NCI-H2227 (cell line): ENCODE data around the gene LYPLAL1.
"Not testable (repeated sequence)": the region's sequence is repeated elsewhere in the genome, so short reads cannot be mapped to it uniquely, and the experiment has no call there.

Experiments
- DNase-seq: peaks from one replicate; lab custom pipeline; 2025; ENCODE audit not compliant: unreplicated experiment; lab: John Stamatoyannopoulos, UW

Gene LYPLAL1

GRCh38 chr1:219161371-219161770, 12.3 kb upstream of the LYPLAL1 start:
- DNase-seq: no peak

- no peak for DNase-seq
Observed at GRCh38 chr1:219163401-219163954, 10.2 kb upstream of the LYPLAL1 start.

DNA sequence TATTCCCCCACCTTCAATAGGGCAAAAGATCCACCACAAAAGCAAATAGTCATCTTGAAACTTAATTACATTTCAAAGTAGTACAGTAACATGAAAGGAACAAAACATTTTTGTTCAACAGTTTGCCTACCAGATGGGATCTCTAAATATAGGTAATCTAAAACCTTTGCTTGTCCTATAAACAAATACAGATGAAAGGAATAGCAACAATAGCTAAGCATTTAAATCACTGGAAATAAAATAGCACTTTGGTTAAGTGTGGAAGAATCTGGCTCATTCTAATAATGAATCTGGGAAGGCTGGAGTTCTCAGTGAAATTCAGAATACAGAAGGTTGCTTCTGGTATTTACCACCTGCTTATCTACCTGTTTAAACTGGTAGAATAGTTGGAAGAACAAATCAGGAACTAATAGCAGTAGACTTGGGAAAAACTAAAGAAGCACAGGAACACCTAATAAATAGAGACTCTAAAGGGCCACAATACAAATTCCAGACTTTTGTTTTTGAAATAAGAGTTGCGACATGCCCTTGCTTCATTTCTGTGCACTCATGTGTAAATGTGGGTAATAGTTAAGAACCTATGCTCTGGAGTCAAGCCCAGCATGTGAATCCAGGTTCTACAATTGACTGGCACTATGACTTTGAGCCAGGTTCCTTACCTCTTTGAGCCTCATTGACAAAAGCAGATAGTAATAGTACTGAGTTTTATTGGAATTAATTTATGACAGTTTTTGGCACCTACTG, 2.3 kb upstream of the LYPLAL1 start:
- no peak for DNase-seq

- DNase-seq: no peak
Observed at GRCh38 chr1:219172821-219173220, 857 bp upstream of the LYPLAL1 start.

DNA sequence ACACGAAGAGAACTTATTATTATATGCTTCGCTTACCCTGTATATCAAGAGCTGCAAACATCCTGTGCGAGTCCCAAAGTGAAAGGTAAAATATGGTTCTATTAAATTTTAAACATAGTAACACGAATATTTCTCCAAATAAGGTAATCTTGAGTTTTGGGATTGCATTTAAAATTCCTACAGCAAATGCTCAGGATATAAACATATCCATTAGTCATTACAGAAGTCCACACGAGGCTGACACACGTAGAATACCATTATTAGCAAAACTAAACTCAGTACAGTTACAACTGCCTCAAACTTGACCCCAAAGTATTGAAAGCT, 282 bp upstream of the LYPLAL1 start:
- no peak for DNase-seq

GRCh38 chr1:219174460-219175211, 958 bp downstream of the LYPLAL1 start:
- no peak for DNase-seq

DNA sequence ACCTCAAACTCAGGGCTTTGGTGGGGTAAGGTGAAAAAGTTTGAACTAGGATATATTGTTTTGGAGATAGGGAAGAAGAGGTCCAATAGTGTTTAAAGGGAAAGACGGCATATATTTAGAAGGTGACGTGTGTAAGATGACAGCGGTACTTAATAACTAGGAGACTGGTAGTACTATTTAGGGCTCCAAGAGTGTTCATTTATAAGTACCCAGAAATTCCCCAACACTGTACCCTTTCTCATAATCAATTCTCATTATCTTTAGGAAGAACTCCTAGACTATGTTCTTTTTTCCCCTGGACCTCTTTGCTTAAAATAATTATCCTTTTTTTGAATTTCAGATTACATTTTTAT, 1.5 kb downstream of the LYPLAL1 start:
- no peak for DNase-seq

DNA sequence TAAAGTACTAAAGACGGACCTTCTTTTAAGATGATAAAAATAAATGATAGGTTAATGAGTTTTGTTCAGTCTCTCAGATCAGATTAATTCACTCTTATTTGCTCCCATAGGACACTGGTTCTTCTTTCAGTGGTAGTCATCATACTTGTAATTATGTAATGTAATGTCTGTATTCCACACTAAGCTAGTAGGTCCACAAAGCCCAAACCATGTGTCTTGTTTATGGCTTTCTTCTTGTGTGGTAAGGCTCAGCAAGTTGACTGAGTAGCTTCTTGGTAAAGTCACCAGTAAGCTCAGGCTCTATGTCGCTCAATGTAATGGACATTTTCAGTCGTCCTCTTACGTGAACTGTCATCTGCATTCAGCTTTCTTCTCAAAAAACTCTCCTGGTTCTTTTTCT, 2.5 kb downstream of the LYPLAL1 start:
- DNase-seq: no peak

GRCh38 chr1:219177363-219177762, 3.7 kb downstream of the LYPLAL1 start:
- DNase-seq: no peak

- no peak for DNase-seq
Observed at GRCh38 chr1:219177940-219178339, 4.3 kb downstream of the LYPLAL1 start.

GRCh38 chr1:219179293-219179692, 5.6 kb downstream of the LYPLAL1 start:
- no peak for DNase-seq

DNA sequence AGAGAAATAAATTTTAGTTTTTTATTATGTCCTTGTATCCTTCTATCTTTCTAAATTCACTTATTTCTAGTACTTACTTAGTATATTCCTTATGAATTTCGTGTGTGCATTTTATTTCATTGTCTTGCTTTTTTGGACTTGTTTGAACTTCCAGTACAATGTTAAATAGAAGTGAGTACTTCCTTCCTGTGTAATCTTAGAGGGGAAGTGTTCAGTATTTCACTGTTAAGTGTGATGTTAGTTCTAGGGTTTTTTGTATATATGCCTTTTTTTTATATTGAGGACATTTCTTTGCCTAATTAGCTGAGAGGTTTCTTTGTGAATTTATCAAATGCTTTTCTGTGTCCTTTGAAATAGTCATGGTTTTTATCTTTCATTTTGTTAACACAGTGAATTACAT, 10.7 kb downstream of the LYPLAL1 start:
- no peak for DNase-seq

- no peak for DNase-seq
Observed at GRCh38 chr1:219185486-219186117, 11.9 kb downstream of the LYPLAL1 start.

- DNase-seq: no peak
Observed at GRCh38 chr1:219188331-219188803, 14.7 kb downstream of the LYPLAL1 start.

GRCh38 chr1:219189021-219189824, 15.5 kb downstream of the LYPLAL1 start:
- DNase-seq: no peak

GRCh38 chr1:219189952-219190351, 16.3 kb downstream of the LYPLAL1 start:
- no peak for DNase-seq

DNA sequence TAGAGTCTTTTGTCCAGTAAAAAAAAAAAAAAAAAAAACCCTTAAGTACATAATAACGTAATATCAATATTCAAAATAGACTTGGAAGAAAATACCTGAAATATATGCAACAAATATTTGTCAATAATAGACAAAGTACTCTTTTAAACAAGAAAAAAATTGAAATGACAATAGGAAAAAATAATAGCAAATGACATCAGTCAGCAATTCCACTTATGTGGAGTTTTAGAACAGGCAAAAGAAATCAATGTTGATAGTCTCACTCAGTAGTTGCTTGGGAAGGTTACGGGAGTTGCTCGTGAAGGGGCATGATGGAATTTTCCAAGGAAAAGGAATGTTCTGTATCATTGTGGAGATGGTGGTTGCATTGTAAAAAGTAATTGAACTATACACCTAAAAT, 16.9 kb downstream of the LYPLAL1 start:
- DNase-seq: no peak

- not testable (repeated sequence) for DNase-seq
Observed at GRCh38 chr1:219195833-219196232, 22.2 kb downstream of the LYPLAL1 start.

- no peak for DNase-seq
Observed at GRCh38 chr1:219201656-219202055, 28.0 kb downstream of the LYPLAL1 start.

- DNase-seq: no peak
Observed at GRCh38 chr1:219202567-219202966, 28.9 kb downstream of the LYPLAL1 start.

DNA sequence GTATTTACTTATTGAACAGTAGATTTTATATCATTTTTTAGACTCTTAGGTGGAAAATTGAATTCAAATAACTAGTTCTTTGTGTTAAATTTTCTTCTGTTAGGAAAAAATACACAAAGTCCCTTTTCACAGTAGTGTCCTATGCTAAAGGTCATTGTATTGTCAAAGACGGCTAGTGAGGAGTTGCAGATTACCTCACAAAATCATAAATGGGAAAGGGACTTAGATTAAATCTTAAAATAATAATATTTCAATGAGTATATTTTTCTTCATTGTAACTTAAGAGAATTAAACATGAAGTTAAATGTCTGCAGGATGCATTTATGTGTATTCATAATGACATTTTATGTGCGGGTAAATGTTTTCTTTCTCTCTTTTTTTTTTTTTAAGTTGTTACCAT, 32.7 kb downstream of the LYPLAL1 start:
- no peak for DNase-seq
